Activated T-cell treated with anti-CD3 and anti-CD28 coated beads for 4 hours (primary cell): Measurements from ENCODE around the gene PCK1.

Source experiments
- DNase-seq: peaks from one replicate; pipeline ENCODE4 v3.0.0-alpha.2; 2020

The PCK1 gene

GRCh38 chr20:57608516-57608915 lies 47.6 kb downstream of the PCK1 start:
- no peak for DNase-seq

GRCh38 chr20:57609086-57609841 lies 48.4 kb downstream of the PCK1 start:
- DNase-seq: no peak

- DNase-seq: no peak
Observed at GRCh38 chr20:57609842-57610167, 48.9 kb downstream of the PCK1 start.

- no peak for DNase-seq
Observed at GRCh38 chr20:57610261-57610952, 49.5 kb downstream of the PCK1 start.

GRCh38 chr20:57611586-57612311 lies 50.8 kb downstream of the PCK1 start:
- DNase-seq: no peak

GRCh38 chr20:57612436-57612835 lies 51.5 kb downstream of the PCK1 start:
- DNase-seq: no peak

GRCh38 chr20:57612916-57613315 lies 52.0 kb downstream of the PCK1 start:
- DNase-seq: no peak

- no peak for DNase-seq
Observed at GRCh38 chr20:57613481-57613921, 52.6 kb downstream of the PCK1 start.

GRCh38 chr20:57614490-57615444 lies 53.9 kb downstream of the PCK1 start:
- no peak for DNase-seq

GRCh38 chr20:57615445-57615811 lies 54.5 kb downstream of the PCK1 start:
- DNase-seq: no peak

- no peak for DNase-seq
Observed at GRCh38 chr20:57616143-57616951, 55.4 kb downstream of the PCK1 start.

GRCh38 chr20:57617079-57617795 lies 56.3 kb downstream of the PCK1 start:
- DNase-seq: no peak
